Gastrocnemius medialis (tissue), 4 donors: ENCODE data around the gene GPRIN2. TPM values are rescaled to one million over a fixed set of nuclear protein-coding genes. Genes with fewer than 3 reads are reported as not detected.
"Not testable (repeated sequence)": the region's sequence is repeated elsewhere in the genome, so short reads cannot be mapped to it uniquely, and the experiment has no call there.

Source experiments
- ATAC-seq, 2 donors: fragments of 150-250 bp; one replicate each; pipeline ENCODE4 v1.9.1; 2016
- DNase-seq, 2 donors: peaks; one replicate each; pipeline ENCODE4 v3.0.0-alpha.2; 2019
- H3K27ac ChIP-seq, 4 donors: fragments of 200-600 bp; sonication (generic); 1 replicate in 1 of 4; 2 replicates in 3 of 4; pipeline ENCODE4 v1.5.1; 2016 to 2018; ENCODE audit warnings: mild to moderate bottlenecking in 2 of 4, moderate library complexity in 1 of 4
- H3K27me3 ChIP-seq, 3 donors: fragments of 200-600 bp; sonication (generic) in 2 of 3; 1 replicate in 1 of 3; 2 replicates in 2 of 3; pipeline versions ENCODE4 v1.5.1 to v1.6.0; 2016 to 2019; ENCODE audit warnings: mild to moderate bottlenecking in 1 of 3, moderate library complexity in 1 of 3
- H3K36me3 ChIP-seq, 2 donors: fragments of 200-600 bp; sonication (generic) in 1 of 2; one replicate each; pipeline ENCODE4 v1.5.1; 2017 to 2018
- H3K4me1 ChIP-seq, 2 donors: fragments of 200-600 bp; sonication (generic) in 1 of 2; one replicate each; pipeline ENCODE4 v1.5.1; 2016 to 2017; ENCODE audit warnings: mild to moderate bottlenecking in 2 of 2
- H3K4me3 ChIP-seq, 4 donors: fragments of 200-600 bp; sonication (generic) in 3 of 4; 1 replicate in 1 of 4; 2 replicates in 3 of 4; pipeline ENCODE4 v1.5.1; 2016 to 2019; ENCODE audit warnings: mild to moderate bottlenecking in 2 of 4
- H3K9me3 ChIP-seq, 3 donors: fragments of 200-600 bp; sonication (generic) in 2 of 3; 1 replicate in 1 of 3; 2 replicates in 2 of 3; pipeline ENCODE4 v1.5.1; 2016 to 2019
- CTCF ChIP-seq, 5 experiments: fragments of 450-650 bp in 3 of 5; fragments of 200-600 bp in 2 of 5; sonication (generic) in 2 of 5; IDR thresholded peaks in 4 of 5; conservative IDR thresholded peaks in 1 of 5; 1 replicate in 4 of 5; 2 replicates in 1 of 5; pipeline ENCODE4 v1.5.1; 2016 to 2019; ENCODE audit warnings: antibody characterized with exemption in 5 of 5, mild to moderate bottlenecking in 3 of 5, moderate library complexity in 3 of 5
- POLR2A ChIP-seq, 2 donors: fragments of 450-650 bp; IDR thresholded peaks; one replicate each; pipeline ENCODE4 v1.6.1; 2017; ENCODE audit warnings: antibody characterized with exemption in 2 of 2, mild to moderate bottlenecking in 2 of 2, moderate library complexity in 2 of 2
- in situ Hi-C, 4 donors: fragments of 200-750 bp; cut with MboI; loops; one replicate each; pipeline versions ENCODE4 v1.15.0 to v1.8.0; 2017; ENCODE audit warnings: low sequenced_read_pairs in 4 of 4
- intact Hi-C: fragments of 100-400 bp; cut with DNase I; formaldehyde crosslinking; loops from one replicate; pipeline ENCODE4 v1.15.1; 2023; ENCODE audit warnings: low total_unique reads
- total RNA-seq, 4 donors: library from RNA; depleted of rRNA; stranded (reverse); fragments of >200 nt; gene quantifications; one replicate each; pipeline versions ENCODE4 v1.1.0 to v1.2.3, GENCODE V29; 2016

The GPRIN2 gene
- total RNA-seq, 4 donors from 2014 or later = not detected

DNA sequence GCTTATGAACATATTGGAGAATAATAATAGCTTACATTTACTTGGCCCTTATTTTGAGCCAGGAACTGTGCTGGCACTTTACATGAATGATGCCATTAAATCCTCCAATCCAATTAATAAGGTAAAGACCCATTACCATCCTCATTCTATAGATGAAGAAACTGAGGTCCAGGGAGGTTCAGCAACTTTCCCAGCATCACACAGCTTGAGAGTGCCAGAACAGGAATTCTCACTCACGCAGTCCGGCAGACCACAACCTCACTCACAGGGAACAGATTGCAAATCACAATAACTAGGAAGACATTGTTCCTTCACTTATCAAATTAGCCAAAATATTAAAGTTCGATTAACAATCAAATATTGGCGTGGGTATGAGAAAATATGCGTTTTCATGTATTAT lies 18.3 kb downstream of the GPRIN2 start:
- Histone ChIP-seq H3K9me3 (no peaks in the 10 kb centered on the region), H3K27me3 (peaks cover 25 to 40% (median 29%) of the 10 kb centered on the region in 3 donors), H3K4me3 (no peak overlapping the region), H3K27ac (no peak overlapping the region), H3K36me3 (no peaks in the 10 kb centered on the region), H3K4me1 (no peaks in the 10 kb centered on the region)
- in situ Hi-C loops = no loop called here
- TF ChIP-seq CTCF (IDR thresholded peaks at IDR 0.05 in 4 of 5, conservative IDR thresholded peaks at IDR 0.05 in 1 of 5) (no peak), POLR2A (IDR thresholded peaks at IDR 0.05) (no peak)
- DNase-seq = no peak
- no peak for ATAC-seq
- intact Hi-C loops = no loop called here

DNA sequence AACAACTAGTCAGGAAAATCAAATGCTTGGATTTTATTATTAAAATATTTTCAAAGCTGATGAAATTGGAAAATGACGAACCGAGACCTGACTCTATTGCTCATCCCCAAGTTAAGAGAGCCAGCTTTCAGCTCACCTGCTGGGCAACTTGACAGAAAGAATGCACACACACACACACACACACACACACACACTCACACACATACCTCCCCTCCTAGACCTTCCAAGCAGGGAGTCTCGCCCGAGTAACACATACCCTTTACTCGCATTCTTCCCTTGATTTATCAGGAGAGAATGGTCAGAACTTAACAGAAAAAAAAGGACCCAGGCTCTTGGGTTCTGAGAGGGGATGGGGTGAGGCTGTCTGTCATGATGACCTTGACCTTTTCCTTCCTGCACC lies 19.1 kb downstream of the GPRIN2 start:
- DNase-seq (no peak), ATAC-seq (no peak)
- H3K27ac ChIP-seq = no peak overlapping the region
- in situ Hi-C loops (no loop called here), intact Hi-C loops (no loop called here)
- TF ChIP-seq CTCF (IDR thresholded peaks at IDR 0.05 in 4 of 5, conservative IDR thresholded peaks at IDR 0.05 in 1 of 5) (no peak), POLR2A (IDR thresholded peaks at IDR 0.05) (no peak)
- no peaks in the 10 kb centered on the region for H3K4me1 ChIP-seq
- H3K36me3 ChIP-seq = no peaks in the 10 kb centered on the region
- no peak overlapping the region for H3K4me3 ChIP-seq
- H3K27me3 ChIP-seq = peaks cover 23 to 40% (median 29%) of the 10 kb centered on the region in 3 donors
- no peaks in the 10 kb centered on the region for H3K9me3 ChIP-seq

- H3K4me1 ChIP-seq = no peaks in the 10 kb centered on the region
- no peaks in the 10 kb centered on the region for H3K9me3 ChIP-seq
- intact Hi-C loops = no loop called here
- H3K27ac ChIP-seq = no peak overlapping the region
- in situ Hi-C loops = no loop called here
- no peaks in the 10 kb centered on the region for H3K36me3 ChIP-seq
- no peak for ATAC-seq
- peaks cover 23 to 35% (median 24%) of the 10 kb centered on the region in 3 donors for H3K27me3 ChIP-seq
- DNase-seq = no peak
- no peak overlapping the region for H3K4me3 ChIP-seq
- TF ChIP-seq CTCF (IDR thresholded peaks at IDR 0.05 in 4 of 5, conservative IDR thresholded peaks at IDR 0.05 in 1 of 5) (no peak), POLR2A (IDR thresholded peaks at IDR 0.05) (no peak)
Observed at GRCh38 chr10:46536781-46537180, 19.7 kb downstream of the GPRIN2 start.

DNA sequence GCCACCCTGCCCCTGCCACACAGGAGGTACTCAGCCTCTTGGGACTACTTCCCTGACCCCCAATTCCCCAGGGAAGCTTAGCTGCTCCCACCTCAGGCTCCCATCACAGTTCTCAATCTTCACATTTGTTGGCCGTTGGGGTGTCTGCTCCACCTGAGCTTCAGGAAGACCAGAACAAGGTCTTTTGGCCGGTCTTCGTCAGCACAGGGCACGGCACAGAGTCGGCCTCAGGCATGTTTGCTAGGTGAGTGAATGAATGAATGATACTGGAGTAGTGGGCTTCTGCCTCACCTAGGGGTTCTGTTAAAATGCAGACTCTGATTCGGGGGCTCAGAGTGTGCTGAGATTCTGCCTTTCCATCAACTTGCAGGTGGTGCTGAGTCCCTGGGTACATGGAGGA lies 20.3 kb downstream of the GPRIN2 start:
- Histone ChIP-seq H3K27ac (no peak overlapping the region), H3K4me3 (no peak overlapping the region), H3K27me3 (peaks cover 18 to 29% (median 23%) of the 10 kb centered on the region in 3 donors), H3K4me1 (no peaks in the 10 kb centered on the region), H3K9me3 (no peaks in the 10 kb centered on the region), H3K36me3 (no peaks in the 10 kb centered on the region)
- DNase-seq (no peak), ATAC-seq (no peak)
- TF ChIP-seq POLR2A (IDR thresholded peaks at IDR 0.05) = no peak
- no peak for TF ChIP-seq CTCF (IDR thresholded peaks at IDR 0.05 in 4 of 5, conservative IDR thresholded peaks at IDR 0.05 in 1 of 5)
- in situ Hi-C loops (no loop called here), intact Hi-C loops (no loop called here)

- H3K36me3 ChIP-seq = no peaks in the 10 kb centered on the region
- peaks cover 13 to 17% (median 14%) of the 10 kb centered on the region in 3 donors for H3K27me3 ChIP-seq
- ATAC-seq (no peak), DNase-seq (no peak)
- no peaks in the 10 kb centered on the region for H3K9me3 ChIP-seq
- TF ChIP-seq POLR2A (IDR thresholded peaks at IDR 0.05) (no peak), CTCF (IDR thresholded peaks at IDR 0.05 in 4 of 5, conservative IDR thresholded peaks at IDR 0.05 in 1 of 5) (no peak)
- H3K4me1 ChIP-seq = no peaks in the 10 kb centered on the region
- H3K4me3 ChIP-seq = no peak overlapping the region
- in situ Hi-C loops (no loop called here), intact Hi-C loops (no loop called here)
- H3K27ac ChIP-seq = no peak overlapping the region
Observed at GRCh38 chr10:46534828-46535524, 21.5 kb downstream of the GPRIN2 start.

DNA sequence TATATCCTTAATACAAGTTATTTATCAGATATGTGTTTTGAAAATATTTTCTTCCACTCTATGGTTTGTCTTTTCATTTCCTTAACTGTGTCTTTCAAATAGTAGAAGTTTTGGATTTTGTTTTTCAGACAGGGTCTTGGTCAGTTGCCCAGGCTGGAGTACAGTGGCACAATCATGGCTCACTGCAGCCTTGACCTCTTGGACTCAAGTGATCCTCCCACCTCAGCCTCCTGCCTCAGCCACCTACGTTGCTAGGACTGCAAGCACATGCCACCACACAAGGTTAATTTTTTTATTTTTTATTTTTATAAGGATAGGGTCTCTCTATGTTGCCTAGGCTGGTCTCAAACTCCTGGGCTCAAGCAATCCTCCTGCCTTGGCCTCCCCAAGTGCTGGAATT lies 24.2 kb downstream of the GPRIN2 start:
- H3K9me3 ChIP-seq, H3K4me3 ChIP-seq, DNase-seq, in situ Hi-C loops, H3K4me1 ChIP-seq, ATAC-seq, H3K27ac ChIP-seq, intact Hi-C loops, H3K36me3 ChIP-seq: not testable (repeated sequence)
- peaks cover 7 to 11% (median 7%) of the 10 kb centered on the region in 3 donors for H3K27me3 ChIP-seq
